HG02763 (cell line): ENCODE data around the gene TNN.

ENCODE experiments used
- ATAC-seq: cut with Tn5 transposase; IDR thresholded peaks from one replicate; pipeline ENCODE4 v1.9.1; 2021; ENCODE audit warnings: mild to moderate bottlenecking, moderate library complexity; ENCODE audit not compliant: unreplicated experiment

The TNN gene

GRCh38 chr1:175172503-175172902 is 104.9 kb downstream of the TNN start:
- ATAC-seq, result no peak

DNA sequence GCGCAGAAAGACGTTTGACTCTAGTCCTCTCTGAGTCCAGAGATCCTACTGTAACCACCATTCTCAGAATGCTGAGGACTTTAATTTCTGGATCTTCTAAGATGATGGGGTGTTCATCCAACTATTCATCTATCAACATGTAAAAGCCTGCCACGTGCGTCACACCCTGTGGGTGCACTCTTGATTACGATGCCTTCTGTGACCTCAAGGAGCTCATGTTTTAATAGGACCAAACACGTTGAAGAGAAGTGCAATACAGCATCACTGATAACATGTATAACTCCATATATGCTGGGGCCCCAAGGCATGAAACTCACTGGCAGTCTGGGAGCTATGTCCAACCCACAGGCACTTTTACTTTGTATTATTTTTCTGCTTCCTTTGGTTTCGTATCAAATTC is 105.9 kb downstream of the TNN start:
- ATAC-seq, result no peak

- no peak for ATAC-seq
Measured at GRCh38 chr1:175174309-175175102, 106.9 kb downstream of the TNN start.

- ATAC-seq, result no peak
Measured at GRCh38 chr1:175176246-175176645, 108.6 kb downstream of the TNN start.

DNA sequence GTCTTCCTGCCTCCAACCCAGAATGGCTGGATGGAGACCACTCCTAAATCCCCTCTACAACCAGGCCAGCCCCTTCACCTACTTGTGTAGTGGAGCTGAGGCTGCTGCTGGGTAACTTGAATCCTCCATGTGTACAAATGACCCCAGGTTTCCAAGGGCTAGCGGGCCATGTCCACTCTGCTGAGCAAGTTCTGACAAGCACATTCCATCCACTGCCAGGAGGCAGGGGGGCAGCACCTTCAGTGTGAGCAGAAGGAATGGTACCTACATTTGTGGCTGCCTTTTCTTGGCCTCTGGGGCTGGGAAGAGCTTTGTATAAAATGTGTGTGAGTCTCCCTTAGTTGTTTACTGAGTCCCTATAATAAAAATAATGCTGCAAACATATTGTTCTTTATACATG is 110.4 kb downstream of the TNN start:
- ATAC-seq, result no peak

DNA sequence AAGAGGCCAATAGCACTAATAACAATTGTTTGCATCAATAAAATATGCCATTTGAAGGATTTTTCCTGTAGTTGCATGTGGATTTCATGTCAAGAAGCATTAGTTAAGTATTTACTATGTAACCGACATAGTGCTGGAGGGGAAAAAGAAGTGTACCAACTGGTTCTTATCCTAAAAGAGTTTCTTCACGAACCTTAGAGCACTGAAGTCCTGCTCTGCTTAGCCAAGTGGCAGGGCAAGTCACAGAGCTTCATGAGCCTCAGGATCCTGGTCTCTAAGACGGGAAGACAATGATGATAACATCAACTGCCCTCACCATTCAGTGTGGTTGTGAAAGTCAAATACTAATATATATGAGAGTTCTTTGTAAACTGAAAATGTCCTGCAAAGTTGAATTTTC is 110.8 kb downstream of the TNN start:
- ATAC-seq, result no peak

- ATAC-seq, result no peak
Measured at GRCh38 chr1:175179837-175180590, 112.4 kb downstream of the TNN start.

DNA sequence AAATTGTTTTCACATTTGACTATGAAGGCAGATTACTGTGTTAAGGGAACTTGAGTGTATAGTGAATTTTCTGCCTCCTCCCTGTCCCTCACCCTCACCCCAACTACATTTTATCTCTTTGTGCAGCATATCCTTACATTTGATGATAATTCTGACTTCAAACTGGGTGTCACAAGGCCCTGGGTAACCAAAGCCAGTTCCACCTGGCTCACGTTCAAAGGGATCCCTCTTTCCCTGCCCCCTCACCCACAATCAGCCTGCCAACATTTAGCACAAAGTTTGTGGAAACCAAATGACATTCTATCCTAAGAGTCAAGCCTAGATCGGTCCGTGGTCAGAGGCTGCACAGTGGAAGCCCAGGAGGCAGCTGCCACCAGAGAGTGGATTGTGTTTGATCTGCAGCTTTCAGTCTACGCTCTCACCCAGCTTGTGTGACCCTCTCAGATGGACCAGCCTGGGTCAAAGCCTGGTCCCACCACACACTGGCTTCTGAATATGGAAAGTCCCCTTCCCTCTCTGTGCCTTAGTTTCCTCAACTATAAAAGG is 114.6 kb downstream of the TNN start:
- no peak for ATAC-seq

- ATAC-seq, result no peak
Measured at GRCh38 chr1:175183586-175183985, 116.0 kb downstream of the TNN start.

GRCh38 chr1:175185903-175186302 is 118.3 kb downstream of the TNN start:
- ATAC-seq, result no peak

GRCh38 chr1:175186433-175187160 is 119.0 kb downstream of the TNN start:
- no peak for ATAC-seq

DNA sequence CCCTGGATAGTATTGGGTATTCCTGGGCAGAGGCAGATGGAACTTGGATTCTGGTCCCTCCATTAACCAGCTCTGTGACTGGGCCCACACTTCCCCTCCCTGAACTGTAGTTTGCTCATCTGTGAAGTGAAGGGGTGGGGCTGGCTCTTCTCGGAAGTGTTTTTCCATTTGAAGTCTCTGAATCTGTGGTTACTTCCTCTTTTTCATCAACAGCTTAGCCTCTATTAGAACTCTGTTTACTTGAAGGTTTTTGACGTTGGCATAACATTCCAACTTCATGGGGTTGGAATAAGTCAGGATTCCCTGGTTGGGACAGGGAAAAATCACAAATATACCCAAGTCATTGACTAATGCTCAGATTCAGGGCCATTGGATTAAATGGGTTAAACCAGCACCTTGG is 121.3 kb downstream of the TNN start:
- peak; percentile 57 for ATAC-seq

- peak; percentile 33 for ATAC-seq
Measured at GRCh38 chr1:175191659-175192058, 124.0 kb downstream of the TNN start.

GRCh38 chr1:175192111-175192629 is 124.5 kb downstream of the TNN start:
- no peak for ATAC-seq

GRCh38 chr1:175192630-175193526 is 125.2 kb downstream of the TNN start, which contains the start of gene KIAA0040:
Gene KIAA0040, minus strand, starts transcription at chr1:175192776. Its CDS starts 31,763 bp downstream, at chr1:175161013.
- peak; percentile 45 for ATAC-seq

DNA sequence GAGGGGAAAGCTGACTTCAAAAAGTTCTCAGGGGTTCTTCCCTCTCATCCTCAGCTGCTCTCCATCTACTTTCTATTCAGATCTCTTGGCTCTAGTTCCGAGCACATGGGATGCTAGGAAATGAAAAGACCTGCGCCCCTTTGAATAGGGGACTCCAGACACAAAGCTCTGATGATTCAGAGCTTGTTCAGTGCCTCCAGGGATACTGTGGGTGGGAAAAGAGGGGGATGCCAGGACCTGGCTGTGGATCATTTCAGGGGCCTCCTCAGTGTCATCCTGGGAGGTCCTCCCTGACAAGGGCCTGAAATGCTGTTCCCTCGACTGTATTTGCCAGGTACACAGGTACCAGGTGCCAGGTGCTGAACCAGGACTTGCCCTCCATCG is 125.9 kb downstream of the TNN start:
- no peak for ATAC-seq

- no peak for ATAC-seq
Measured at GRCh38 chr1:175195281-175195680, 127.6 kb downstream of the TNN start.

DNA sequence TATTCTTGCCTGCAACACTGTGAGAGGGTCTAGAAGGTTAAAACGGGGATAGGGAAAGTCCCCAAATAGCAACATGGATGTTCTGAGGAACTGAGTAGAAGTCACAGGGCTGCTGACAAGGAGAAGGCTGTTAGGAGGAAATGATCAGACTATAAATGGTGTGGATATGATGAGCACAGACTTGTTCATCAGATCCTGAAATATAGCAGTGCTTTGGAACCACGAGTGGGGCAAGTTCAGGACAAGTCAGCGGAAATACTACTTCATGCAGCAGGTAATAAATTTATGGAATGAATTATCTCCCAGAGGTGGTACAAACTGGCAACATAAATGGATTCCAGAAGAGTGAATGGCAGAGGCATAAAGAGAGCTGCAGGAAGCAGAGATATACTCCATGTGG is 128.2 kb downstream of the TNN start:
- ATAC-seq, result no peak

DNA sequence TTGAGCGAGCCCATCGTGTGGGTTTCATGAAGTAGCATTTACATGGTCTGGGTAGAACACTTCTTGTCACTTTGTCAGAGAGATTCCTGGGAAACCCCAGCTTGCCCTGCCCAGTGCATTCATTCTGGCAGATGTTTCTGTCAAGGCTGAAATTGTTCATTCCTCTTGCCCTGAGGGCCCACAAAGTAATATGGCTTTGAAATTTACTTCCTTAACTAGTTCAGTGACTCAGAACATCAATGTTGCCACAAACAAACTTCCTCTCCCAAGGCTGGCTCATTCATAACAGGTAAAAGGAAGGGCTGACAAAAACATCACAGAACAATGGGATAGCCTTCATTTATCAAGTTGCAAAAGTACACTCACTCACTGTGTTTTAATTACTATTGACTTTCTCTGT is 129.9 kb downstream of the TNN start:
- ATAC-seq, result no peak
